ENCODE data around the gene AKAP8L.

Gene AKAP8L

DNA sequence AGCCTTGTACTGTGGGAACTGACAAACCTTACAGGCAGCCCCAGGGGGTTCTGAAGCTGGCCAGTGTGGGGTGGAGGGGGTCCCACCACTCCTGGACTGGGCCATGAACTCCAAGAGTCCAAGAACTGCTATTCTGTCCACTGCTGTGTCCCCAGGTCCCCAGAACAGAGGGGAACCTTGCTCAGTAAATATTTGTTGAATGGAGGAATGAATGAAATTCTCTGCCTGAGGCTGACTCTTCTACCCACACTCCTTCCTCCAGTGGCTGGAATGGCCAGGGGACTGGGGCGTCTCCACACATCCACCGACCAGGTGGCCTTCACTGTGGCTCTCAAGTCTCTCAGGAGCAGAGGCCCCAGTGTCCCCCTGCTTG lies 19.3 kb upstream of the AKAP8L start:
- DNase-seq (ENCODE audit: low read depth): no peak
- no peak for TF ChIP-seq CTCF (IDR thresholded peaks at IDR 0.05; ENCODE audit: low read depth, low read length, missing control alignments)
- in situ Hi-C loops (cut with HindIII; ENCODE audit: low sequenced_read_pairs): no loop called here
- no peak overlapping the region for H3K4me3 ChIP-seq (ENCODE audit: low read depth, low read length)

GRCh38 chr19:15437355-15438123 lies 18.8 kb upstream of the AKAP8L start:
- in situ Hi-C loops (cut with HindIII; ENCODE audit: low sequenced_read_pairs): no loop called here
- DNase-seq (ENCODE audit: low read depth): no peak
- TF ChIP-seq CTCF (IDR thresholded peaks at IDR 0.05; ENCODE audit: low read depth, low read length, missing control alignments): peak; percentile 32
- no peak overlapping the region for H3K4me3 ChIP-seq (ENCODE audit: low read depth, low read length)

DNA sequence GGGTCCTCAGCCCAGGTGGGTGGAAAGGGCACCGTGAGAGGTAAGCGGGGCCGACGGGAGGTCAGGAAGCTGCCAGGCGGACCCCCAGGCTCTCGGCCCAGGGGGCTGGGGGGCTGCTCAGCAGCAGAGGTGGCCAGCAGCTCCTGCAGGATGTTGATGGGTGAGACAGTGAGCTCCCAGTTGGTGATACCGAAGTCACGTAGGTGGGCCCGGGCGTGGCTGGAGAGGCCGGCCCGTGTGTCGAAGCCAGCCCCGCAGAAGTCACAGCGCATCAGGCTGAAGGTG lies 18.0 kb upstream of the AKAP8L start:
- DNase-seq (ENCODE audit: low read depth): no peak
- H3K4me3 ChIP-seq (ENCODE audit: low read depth, low read length): no peak overlapping the region
- TF ChIP-seq CTCF (IDR thresholded peaks at IDR 0.05; ENCODE audit: low read depth, low read length, missing control alignments): no peak
- in situ Hi-C loops (cut with HindIII; ENCODE audit: low sequenced_read_pairs): no loop called here

GRCh38 chr19:15436012-15436825 lies 17.4 kb upstream of the AKAP8L start:
- in situ Hi-C loops (cut with HindIII; ENCODE audit: low sequenced_read_pairs): no loop called here
- no peak for TF ChIP-seq CTCF (IDR thresholded peaks at IDR 0.05; ENCODE audit: low read depth, low read length, missing control alignments)
- DNase-seq (ENCODE audit: low read depth): no peak
- no peak overlapping the region for H3K4me3 ChIP-seq (ENCODE audit: low read depth, low read length)

DNA sequence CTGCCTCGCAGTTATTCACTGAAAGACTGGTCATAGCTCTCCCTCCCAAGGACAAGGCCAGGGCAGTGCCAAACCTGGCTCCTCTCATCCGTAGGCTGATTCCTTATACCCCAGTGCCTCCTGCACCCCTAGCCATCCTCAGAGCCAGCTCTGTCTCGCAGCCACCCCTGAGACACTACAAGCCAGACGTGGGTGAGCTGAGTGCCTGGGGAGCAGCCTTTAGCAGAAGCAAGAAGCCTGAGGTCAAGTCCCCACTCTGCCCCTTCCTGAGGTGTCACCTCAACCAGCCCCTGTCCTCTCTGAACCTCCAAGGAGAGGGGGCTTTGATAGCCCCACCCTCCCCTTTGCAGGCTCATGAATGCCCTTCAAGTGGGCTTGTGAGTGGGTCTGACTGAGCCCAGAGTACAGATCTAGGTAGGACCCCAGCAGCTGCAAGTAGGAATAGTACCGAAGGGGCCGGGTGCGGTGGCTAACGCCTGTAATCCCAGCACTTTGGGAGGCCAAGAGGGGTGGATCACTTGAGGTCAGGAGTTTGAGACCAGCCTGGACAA lies 14.8 kb upstream of the AKAP8L start:
- no peak for DNase-seq (ENCODE audit: low read depth)
- peak overlapping the region; percentile 60 for H3K4me3 ChIP-seq (ENCODE audit: low read depth, low read length)
- TF ChIP-seq CTCF (IDR thresholded peaks at IDR 0.05; ENCODE audit: low read depth, low read length, missing control alignments): no peak
- in situ Hi-C loops (cut with HindIII; ENCODE audit: low sequenced_read_pairs): no loop called here

DNA sequence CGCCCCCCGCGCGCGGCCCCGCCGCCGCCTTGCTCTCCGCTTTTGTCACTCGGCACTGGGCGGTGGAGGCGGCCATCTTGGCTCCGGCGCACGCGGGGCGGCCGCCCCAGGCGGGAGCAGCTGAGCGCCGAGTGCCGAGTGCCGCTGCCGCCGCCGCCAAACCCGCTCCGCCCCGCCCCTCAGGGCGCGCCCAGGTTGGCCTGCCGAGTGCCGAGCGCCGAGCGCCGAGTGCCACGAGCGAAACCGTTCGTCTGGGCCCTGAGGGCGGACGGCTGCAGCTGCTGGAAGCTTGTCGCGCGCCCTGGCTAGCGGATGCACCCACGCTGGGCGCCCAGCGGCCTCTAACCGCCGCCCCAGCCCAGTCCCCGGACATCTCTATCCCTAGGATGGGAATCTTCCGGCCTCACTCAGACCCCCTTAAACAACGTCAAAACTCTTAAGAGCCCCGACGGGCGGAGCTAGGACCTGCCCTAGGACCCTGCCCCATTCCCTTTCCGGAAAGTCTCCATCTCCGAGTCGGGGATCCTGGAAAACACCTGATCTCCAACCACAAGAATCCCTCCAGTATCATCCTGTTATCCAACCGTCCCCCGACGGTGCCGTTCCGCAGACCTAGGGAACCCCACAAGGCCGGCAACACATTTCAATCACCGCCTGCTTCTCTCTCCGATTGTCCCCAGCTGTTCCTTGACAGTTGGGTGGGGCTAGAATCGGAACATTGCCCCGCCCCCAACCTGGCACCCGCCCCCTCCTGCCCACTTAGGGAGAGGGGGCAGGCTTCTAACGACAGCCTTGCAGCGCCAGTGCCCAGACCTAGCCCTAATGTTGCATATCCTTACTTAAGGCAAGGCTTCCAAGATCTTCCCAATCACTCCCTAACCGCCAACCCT lies 14.1 kb upstream of the AKAP8L start:
- DNase-seq (ENCODE audit: low read depth): peak; percentile 57
- in situ Hi-C loops (cut with HindIII; ENCODE audit: low sequenced_read_pairs): no loop called here
- peak overlapping the region; percentile 60 for H3K4me3 ChIP-seq (ENCODE audit: low read depth, low read length)

More for the DNA sequence above, 14.1 kb upstream of the AKAP8L start:
- no peak for TF ChIP-seq CTCF (IDR thresholded peaks at IDR 0.05; ENCODE audit: low read depth, low read length, missing control alignments)
